Type B pancreatic cell (in vitro differentiated cells): ENCODE results near the gene GTF2H4. TPM values are rescaled to one million over a fixed set of nuclear protein-coding genes. Genes with fewer than 3 reads are reported as not detected.

ENCODE experiments used
- DNase-seq: peaks from one replicate; pipeline ENCODE4 v3.0.0; 2021; ENCODE audit warnings: mixed read lengths; ENCODE audit not compliant: unreplicated experiment; ENCODE audit errors: extremely low spot score
- H3K27ac Mint-ChIP-seq: 2 replicates; pipeline ENCODE4 v1.8.0; 2021; ENCODE audit warnings: mild to moderate bottlenecking, mixed read lengths
- H3K27me3 Mint-ChIP-seq: 2 replicates; pipeline ENCODE4 v1.8.0; 2021; ENCODE audit warnings: mixed read lengths
- H3K36me3 Mint-ChIP-seq: 2 replicates; pipeline ENCODE4 v1.8.0; 2021; ENCODE audit warnings: mixed read lengths
- H3K4me1 Mint-ChIP-seq: one replicate; pipeline ENCODE4 v1.8.0; 2021; ENCODE audit warnings: mixed read lengths; ENCODE audit not compliant: unreplicated experiment
- H3K4me3 Mint-ChIP-seq: 2 replicates; pipeline ENCODE4 v1.8.0; 2021; ENCODE audit warnings: mild to moderate bottlenecking, mixed read lengths
- H3K9me3 Mint-ChIP-seq: 2 replicates; pipeline ENCODE4 v1.8.0; 2021; ENCODE audit warnings: mixed read lengths
- total RNA-seq: library from RNA; stranded (reverse); gene quantifications from 2 replicates; pipeline ENCODE4 v1.2.1, GENCODE V29; 2021; ENCODE audit warnings: low replicate concordance
- TF ChIP-seq, protein P1 (sequence below): fragments of 200-600 bp; sonication (generic); conservative IDR thresholded peaks from 2 replicates; pipeline ENCODE4 v1.5.0; 2021; ENCODE audit warnings: antibody characterized with exemption, mild to moderate bottlenecking

Gene GTF2H4
- total RNA-seq, 1 donor from 2014 or later: 78.7 TPM

DNA sequence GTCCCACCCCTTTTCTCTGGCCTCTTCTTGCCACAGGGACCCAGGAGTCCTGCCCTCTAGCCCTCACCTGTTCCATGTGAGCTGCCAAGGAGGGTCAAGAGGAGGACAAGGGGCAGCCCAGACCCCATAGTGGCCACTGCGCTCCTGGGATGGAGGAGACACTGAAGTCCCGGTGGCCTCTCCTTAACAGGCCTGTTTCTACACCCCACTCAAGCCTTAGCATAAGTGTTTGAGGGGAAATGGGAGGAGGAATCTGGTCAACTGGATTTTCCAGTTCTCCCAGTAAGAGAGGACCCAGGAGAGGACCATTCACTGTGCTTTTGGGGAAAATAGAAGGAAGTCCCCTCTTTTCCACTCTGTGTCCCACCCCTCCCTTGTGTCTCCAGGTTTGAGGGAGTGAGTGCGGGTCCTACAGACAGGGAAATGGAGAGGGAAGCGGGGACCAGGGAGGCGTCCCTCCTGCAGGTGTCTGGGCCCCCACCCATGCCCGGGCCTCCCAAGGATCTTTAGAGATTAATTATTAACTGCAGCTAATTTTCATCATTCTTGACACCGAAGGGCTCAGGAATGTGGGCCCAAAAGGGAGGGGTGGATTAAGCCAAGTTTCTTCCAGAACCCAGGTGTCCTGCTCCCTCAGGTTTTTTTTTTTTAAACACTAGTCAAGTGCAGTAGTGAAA lies 24.1 kb downstream of the GTF2H4 start, which contains the start of gene SFTA2:
TSS of gene SFTA2 (minus strand) at position 202 of the 677 bp plus-strand sequence. CDS start at position 128, 74 bp downstream.
- Mint-ChIP-seq H3K27me3 (peaks cover 6% of the 10 kb centered on the region), H3K9me3 (peaks cover 5% of the 10 kb centered on the region), H3K36me3 (peaks cover 16% of the 10 kb centered on the region), H3K27ac (peak within 1 kb of the TSS; percentile 66), H3K4me1 (peaks cover 21% of the 10 kb centered on the region), H3K4me3 (peak within 1 kb of the TSS; percentile 17)
- no peak for DNase-seq
- TF ChIP-seq, protein P1, sequence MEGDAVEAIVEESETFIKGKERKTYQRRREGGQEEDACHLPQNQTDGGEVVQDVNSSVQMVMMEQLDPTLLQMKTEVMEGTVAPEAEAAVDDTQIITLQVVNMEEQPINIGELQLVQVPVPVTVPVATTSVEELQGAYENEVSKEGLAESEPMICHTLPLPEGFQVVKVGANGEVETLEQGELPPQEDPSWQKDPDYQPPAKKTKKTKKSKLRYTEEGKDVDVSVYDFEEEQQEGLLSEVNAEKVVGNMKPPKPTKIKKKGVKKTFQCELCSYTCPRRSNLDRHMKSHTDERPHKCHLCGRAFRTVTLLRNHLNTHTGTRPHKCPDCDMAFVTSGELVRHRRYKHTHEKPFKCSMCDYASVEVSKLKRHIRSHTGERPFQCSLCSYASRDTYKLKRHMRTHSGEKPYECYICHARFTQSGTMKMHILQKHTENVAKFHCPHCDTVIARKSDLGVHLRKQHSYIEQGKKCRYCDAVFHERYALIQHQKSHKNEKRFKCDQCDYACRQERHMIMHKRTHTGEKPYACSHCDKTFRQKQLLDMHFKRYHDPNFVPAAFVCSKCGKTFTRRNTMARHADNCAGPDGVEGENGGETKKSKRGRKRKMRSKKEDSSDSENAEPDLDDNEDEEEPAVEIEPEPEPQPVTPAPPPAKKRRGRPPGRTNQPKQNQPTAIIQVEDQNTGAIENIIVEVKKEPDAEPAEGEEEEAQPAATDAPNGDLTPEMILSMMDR: no peak

GRCh38 chr6:30932665-30933365 lies 24.8 kb downstream of the GTF2H4 start:
- no peak overlapping the region for H3K27ac Mint-ChIP-seq
- peaks cover 6% of the 10 kb centered on the region for H3K27me3 Mint-ChIP-seq
- DNase-seq: no peak
- H3K36me3 Mint-ChIP-seq: peaks cover 13% of the 10 kb centered on the region
- peaks cover 21% of the 10 kb centered on the region for H3K4me1 Mint-ChIP-seq
- TF ChIP-seq, protein P1: no peak
- H3K4me3 Mint-ChIP-seq: no peak overlapping the region
- peaks cover 5% of the 10 kb centered on the region for H3K9me3 Mint-ChIP-seq

DNA sequence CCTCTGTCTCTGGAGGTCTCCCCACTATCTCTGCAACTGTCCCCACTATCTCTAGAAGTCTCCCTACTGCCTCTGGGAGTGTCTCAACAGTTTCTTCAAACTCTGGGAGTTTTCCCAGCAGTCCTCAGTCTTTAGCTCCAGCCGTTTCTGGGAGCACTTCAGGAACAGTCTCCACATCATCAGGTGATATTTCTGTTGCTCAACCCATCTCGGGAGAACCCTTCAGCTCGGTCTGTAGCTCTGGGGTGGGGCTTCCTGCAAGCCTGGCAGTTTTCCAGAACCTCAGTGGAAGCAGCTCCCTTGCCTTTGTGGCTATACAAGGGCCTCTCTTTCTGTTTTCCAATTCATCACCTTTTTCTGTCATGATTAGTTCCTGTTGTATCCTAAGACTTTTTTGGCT lies 27.0 kb downstream of the GTF2H4 start:
- DNase-seq: no peak

GRCh38 chr6:30937265-30937664 lies 29.3 kb downstream of the GTF2H4 start:
- no peaks in the 10 kb centered on the region for H3K36me3 Mint-ChIP-seq
- no peaks in the 10 kb centered on the region for H3K9me3 Mint-ChIP-seq
- no peak overlapping the region for H3K27ac Mint-ChIP-seq
- no peak for DNase-seq
- H3K4me1 Mint-ChIP-seq: peaks cover 17% of the 10 kb centered on the region
- TF ChIP-seq, protein P1: no peak
- no peak overlapping the region for H3K4me3 Mint-ChIP-seq
- peaks cover 6% of the 10 kb centered on the region for H3K27me3 Mint-ChIP-seq

More for the DNA sequence above, 27.0 kb downstream of the GTF2H4 start:
- peaks cover 21% of the 10 kb centered on the region for H3K4me1 Mint-ChIP-seq
- H3K4me3 Mint-ChIP-seq: no peak overlapping the region
- H3K9me3 Mint-ChIP-seq: no peaks in the 10 kb centered on the region
- H3K36me3 Mint-ChIP-seq: no peaks in the 10 kb centered on the region
- peaks cover 6% of the 10 kb centered on the region for H3K27me3 Mint-ChIP-seq
- peak overlapping the region; percentile 57 for H3K27ac Mint-ChIP-seq
- TF ChIP-seq, protein P1: no peak

DNA sequence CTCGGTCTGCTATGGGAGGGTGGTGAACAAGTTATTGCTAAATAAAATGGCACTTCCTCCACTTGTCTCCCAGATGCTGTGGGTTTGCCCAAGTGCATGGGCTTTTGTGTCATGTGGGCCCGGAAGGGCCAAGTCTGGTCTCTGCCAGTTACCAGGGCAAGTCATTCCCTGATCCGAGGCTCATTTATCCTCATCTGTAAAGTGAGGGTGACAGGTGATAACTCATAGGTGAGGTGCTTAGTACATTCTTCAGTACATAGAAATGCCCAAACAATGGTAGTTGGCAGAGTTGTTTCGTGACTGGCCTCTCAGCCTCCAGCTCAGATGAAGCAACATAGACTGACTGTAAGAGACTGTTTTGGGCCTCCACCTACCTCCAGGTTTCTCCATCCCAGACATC lies 30.7 kb downstream of the GTF2H4 start:
- H3K4me1 Mint-ChIP-seq: peaks cover 19% of the 10 kb centered on the region
- H3K27ac Mint-ChIP-seq: no peak overlapping the region

More for the DNA sequence above, 30.7 kb downstream of the GTF2H4 start:
- TF ChIP-seq, protein P1: no peak
- Mint-ChIP-seq H3K36me3 (no peaks in the 10 kb centered on the region), H3K9me3 (peaks cover 5% of the 10 kb centered on the region), H3K4me3 (no peak overlapping the region), H3K27me3 (peaks cover 13% of the 10 kb centered on the region)
- DNase-seq: no peak
